ENCODE results near the gene TTC9. TPM values are rescaled to one million over a fixed set of nuclear protein-coding genes. Genes with fewer than 3 reads are reported as not detected.

TTC9 gene
- total RNA-seq, 2 experiments from 2014 or later, result 5.5 to 5.7 TPM

DNA sequence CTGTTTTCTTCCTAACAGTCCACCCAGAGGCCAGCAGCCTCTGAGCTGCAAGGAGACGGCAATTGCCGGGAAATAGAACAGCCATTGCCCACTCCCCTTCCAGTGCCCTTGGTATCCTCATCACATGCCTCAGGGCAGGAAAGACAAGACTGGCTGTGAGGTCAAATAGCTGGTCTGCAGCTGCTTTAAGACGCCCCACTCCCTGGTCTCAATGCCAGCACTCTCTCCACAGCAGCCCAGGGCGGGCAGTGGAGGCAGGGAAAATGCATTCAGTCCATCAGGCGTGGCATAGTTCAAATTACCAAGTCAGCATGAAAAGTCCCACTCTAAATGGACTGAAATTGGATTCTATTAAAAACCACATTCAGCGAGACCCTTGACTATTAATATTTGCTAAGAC, 35.6 kb downstream of the TTC9 start:
- TF ChIP-seq CTCF (IDR thresholded peaks at IDR 0.05), result no peak
- H3K9me3 Mint-ChIP-seq, result no peaks in the 10 kb centered on the region
- H3K36me3 Mint-ChIP-seq (ENCODE audit: low read depth), result no peaks in the 10 kb centered on the region
- no peaks in the 10 kb centered on the region for H3K27me3 Mint-ChIP-seq
- intact Hi-C loops (cut with micrococcal nuclease), result no loop called here
- CTCF ChIA-PET, result interaction anchor here (1.1 kb wide), 1 partner anchor 9 kb away, joined by 3 read pairs; no protein-coding TSS in a partner anchor
- POLR2A ChIA-PET, result interaction anchor here (1.8 kb wide), 1 partner anchor 11 kb away, joined by 3 read pairs; no protein-coding TSS in a partner anchor
- no peak overlapping the region for H3K4me3 Mint-ChIP-seq
- no peak overlapping the region for H3K27ac Mint-ChIP-seq
- ATAC-seq, result no peak
- no peak for DNase-seq
- no peaks in the 10 kb centered on the region for H3K4me1 Mint-ChIP-seq (ENCODE audit: low read depth)

DNA sequence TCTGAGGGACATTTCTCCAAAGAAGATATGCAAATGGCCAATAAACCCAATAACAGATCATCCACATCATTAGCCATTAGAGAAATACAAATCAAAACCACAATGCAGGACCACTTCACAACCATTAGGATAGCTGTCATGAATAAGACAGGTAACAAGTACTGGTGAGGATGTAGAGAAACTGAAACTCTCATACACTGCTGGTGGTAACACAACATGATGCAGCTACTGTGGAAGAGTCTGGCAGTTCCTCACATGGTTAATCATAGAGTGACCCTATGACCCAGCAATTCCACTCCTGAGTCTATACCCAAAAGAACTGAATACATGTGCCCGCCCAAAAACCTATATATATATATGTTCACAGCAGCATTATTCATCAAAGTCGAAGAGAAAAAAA, 39.0 kb downstream of the TTC9 start:
- CTCF ChIA-PET, result interaction anchor here (1.0 kb wide), 1 partner anchor 22 kb away, joined by 3 read pairs; no protein-coding TSS in a partner anchor
- POLR2A ChIA-PET, result no interaction called here

DNA sequence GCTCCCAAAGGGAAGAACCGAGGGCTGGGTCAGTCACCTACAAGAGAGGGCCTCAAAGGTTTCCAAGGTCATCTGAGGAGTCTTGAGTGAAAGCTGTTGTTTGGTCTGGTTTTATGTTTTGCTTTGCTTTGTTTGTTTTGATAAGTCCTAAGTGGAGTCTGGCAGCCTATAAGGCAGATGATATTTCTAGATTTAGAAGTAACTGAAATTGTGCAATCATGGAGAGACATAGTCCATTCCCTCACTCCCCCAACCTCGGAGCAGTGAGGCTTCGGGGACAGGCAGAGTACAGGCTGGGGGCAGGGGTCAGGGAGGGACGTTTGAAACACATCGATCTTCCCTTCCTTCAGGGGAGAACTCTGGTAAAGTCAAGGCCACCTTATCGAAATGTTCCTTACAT, 42.3 kb downstream of the TTC9 start:
- Mint-ChIP-seq H3K27me3 (no peaks in the 10 kb centered on the region), H3K27ac (no peak overlapping the region), H3K4me1 (ENCODE audit: low read depth) (no peaks in the 10 kb centered on the region), H3K9me3 (no peaks in the 10 kb centered on the region), H3K4me3 (no peak overlapping the region), H3K36me3 (ENCODE audit: low read depth) (no peaks in the 10 kb centered on the region)
- POLR2A ChIA-PET, result interaction anchor here (0.6 to 1.1 kb wide), 2 partner anchors 17 to 24 kb away, joined by 3 read pairs; no protein-coding TSS in a partner anchor
- no peak for DNase-seq
- no peak for ATAC-seq
- intact Hi-C loops (cut with micrococcal nuclease), result no loop called here
- no peak for TF ChIP-seq CTCF (IDR thresholded peaks at IDR 0.05)
- CTCF ChIA-PET, result no interaction called here

More for the DNA sequence above, 39.0 kb downstream of the TTC9 start:
- H3K4me3 Mint-ChIP-seq, result no peak overlapping the region
- H3K4me1 Mint-ChIP-seq (ENCODE audit: low read depth), result no peaks in the 10 kb centered on the region
- H3K9me3 Mint-ChIP-seq, result no peaks in the 10 kb centered on the region
- H3K36me3 Mint-ChIP-seq (ENCODE audit: low read depth), result no peaks in the 10 kb centered on the region
- intact Hi-C loops (cut with micrococcal nuclease), result no loop called here
- TF ChIP-seq CTCF (IDR thresholded peaks at IDR 0.05), result no peak
- DNase-seq, result no peak
- no peak for ATAC-seq
- no peak overlapping the region for H3K27ac Mint-ChIP-seq
- no peaks in the 10 kb centered on the region for H3K27me3 Mint-ChIP-seq

DNA sequence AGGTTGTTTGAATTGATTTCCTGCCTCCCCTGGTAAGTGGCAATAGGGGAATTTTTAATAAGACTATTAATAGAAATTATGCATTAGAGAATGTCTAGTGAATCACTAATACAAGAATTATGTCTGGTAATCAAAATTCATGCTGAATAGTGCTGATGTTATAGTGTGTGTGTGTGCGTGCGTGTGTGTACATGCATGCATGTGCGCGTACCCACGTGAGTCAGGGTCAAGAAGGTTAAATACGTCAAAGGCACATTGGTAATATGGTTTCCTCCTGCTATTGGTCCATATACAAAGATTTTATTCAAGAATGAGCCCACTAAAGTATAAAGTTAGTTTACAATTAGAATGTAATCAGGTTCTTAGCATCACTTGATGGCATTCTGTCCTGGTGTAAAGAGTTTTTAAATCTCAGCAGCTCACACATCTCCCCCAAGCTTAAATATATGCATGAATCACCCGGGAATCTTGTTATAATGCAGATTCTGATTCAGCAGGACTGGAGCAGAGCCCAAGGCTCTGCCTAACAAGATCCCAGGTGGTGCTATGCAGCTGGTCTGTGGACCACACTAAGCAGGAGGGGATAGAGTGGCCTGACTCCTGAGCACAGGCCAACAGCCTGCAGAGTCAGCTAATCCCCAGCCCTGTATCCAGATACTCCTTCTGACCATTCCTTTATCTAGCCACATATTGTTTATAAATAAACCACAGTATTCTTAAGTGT, 43.9 kb downstream of the TTC9 start:
- ChIA-PET CTCF (no interaction called here), POLR2A (interaction anchor here (0.6 to 1.6 kb wide), 2 partner anchors 12 to 24 kb away, joined by 3 to 4 read pairs; no protein-coding TSS in a partner anchor)
- H3K4me1 Mint-ChIP-seq (ENCODE audit: low read depth), result no peaks in the 10 kb centered on the region
- TF ChIP-seq CTCF (IDR thresholded peaks at IDR 0.05), result no peak
- no peak overlapping the region for H3K4me3 Mint-ChIP-seq
- H3K36me3 Mint-ChIP-seq (ENCODE audit: low read depth), result no peaks in the 10 kb centered on the region
- H3K27ac Mint-ChIP-seq, result no peak overlapping the region
- ATAC-seq (no peak), DNase-seq (no peak)
- H3K9me3 Mint-ChIP-seq, result no peaks in the 10 kb centered on the region
- intact Hi-C loops (cut with micrococcal nuclease), result no loop called here
- H3K27me3 Mint-ChIP-seq, result no peaks in the 10 kb centered on the region

GRCh38 chr14:70692210-70692609, 50.5 kb downstream of the TTC9 start:
- Mint-ChIP-seq H3K27ac (no peak overlapping the region), H3K36me3 (ENCODE audit: low read depth) (no peaks in the 10 kb centered on the region), H3K4me3 (no peak overlapping the region), H3K9me3 (no peaks in the 10 kb centered on the region), H3K4me1 (ENCODE audit: low read depth) (no peaks in the 10 kb centered on the region), H3K27me3 (no peaks in the 10 kb centered on the region)
- ChIA-PET POLR2A (interaction anchor here (0.9 kb wide), 1 partner anchor 48 kb away, joined by 3 read pairs; no protein-coding TSS in a partner anchor), CTCF (no interaction called here)
- no peak for TF ChIP-seq CTCF (IDR thresholded peaks at IDR 0.05)
- DNase-seq (no peak), ATAC-seq (no peak)
- intact Hi-C loops (cut with micrococcal nuclease), result no loop called here

Data from activated CD8-positive, alpha-beta T cell treated with anti-CD3 and anti-CD28 coated beads for 36 hours (primary cell).